PC-9 (cell line): ENCODE results near the gene HELZ2. TPM values are rescaled to one million over a fixed set of nuclear protein-coding genes. Genes with fewer than 3 reads are reported as not detected.

Experiments used
- BruUV-seq: library from RNA; stranded (reverse); fragments of 400-500 nt; replicated peaks from 2 replicates; lab custom pipeline; 2021; lab: Mats Ljungman, UMichigan
- CTCF ChIA-PET: fragments of 300-600 bp; sonication (Branson Sonifier 250); formaldehyde crosslinking; loops from one replicate; lab custom pipeline; 2022; ENCODE audit warnings: antibody characterized with exemption; lab: Charles Lee
- POLR2A ChIA-PET: fragments of 300-600 bp; sonication (Branson Sonifier 250); formaldehyde crosslinking; loops from one replicate; lab custom pipeline; 2022; ENCODE audit warnings: antibody characterized with exemption; ENCODE audit not compliant: unreplicated experiment; lab: Charles Lee
- DNase-seq, 2 experiments: peaks; one replicate each; pipeline versions ENCODE4 v3.0.0 to v3.0.0-alpha.2; 2015 to 2022; ENCODE audit warnings: mixed read lengths in 1 of 2
- H2AFZ ChIP-seq: fragments of 200-600 bp; sonication (generic); 2 replicates; pipeline ENCODE4 v1.8.1; 2017; ENCODE audit warnings: antibody characterized with exemption
- H3F3A ChIP-seq: fragments of 200-600 bp; sonication (generic); 2 replicates; pipeline ENCODE4 v1.8.1; 2017; ENCODE audit warnings: antibody characterized with exemption, mild to moderate bottlenecking, low read depth; ENCODE audit not compliant: insufficient read depth
- H3K27ac ChIP-seq: fragments of 200-600 bp; sonication (generic); 2 replicates; pipeline ENCODE4 v1.6.1; 2016; ENCODE audit warnings: mixed run types
- H3K27me3 ChIP-seq: fragments of 200-600 bp; sonication (generic); 2 replicates; pipeline ENCODE4 v1.6.1; 2016; ENCODE audit warnings: low read depth, mixed run types; ENCODE audit not compliant: insufficient read depth
- H3K36me3 ChIP-seq: fragments of 200-600 bp; sonication (generic); 2 replicates; pipeline ENCODE4 v1.6.1; 2016; ENCODE audit warnings: low read depth, mixed run types
- H3K4me1 ChIP-seq: fragments of 200-600 bp; sonication (generic); replicated peaks from 2 replicates; pipeline ENCODE4 v1.6.1; 2016; ENCODE audit warnings: mixed run types; ENCODE audit not compliant: insufficient read depth
- H3K4me2 ChIP-seq: fragments of 200-600 bp; sonication (generic); 2 replicates; pipeline ENCODE4 v1.6.1; 2017; ENCODE audit warnings: mixed run types
- H3K4me3 ChIP-seq: fragments of 200-600 bp; sonication (generic); 2 replicates; pipeline ENCODE4 v1.6.1; 2016; ENCODE audit warnings: mixed run types
- H3K79me2 ChIP-seq: fragments of 200-600 bp; sonication (generic); 2 replicates; pipeline ENCODE4 v1.6.1; 2017; ENCODE audit warnings: low read depth, mixed run types
- H3K9me2 ChIP-seq: fragments of 200-600 bp; sonication (generic); 2 replicates; pipeline ENCODE4 v1.8.1; 2017; ENCODE audit warnings: mild to moderate bottlenecking; ENCODE audit not compliant: insufficient read depth
- H3K9me3 ChIP-seq: fragments of 200-600 bp; sonication (generic); 2 replicates; pipeline ENCODE4 v1.8.1; 2016; ENCODE audit warnings: low read depth; ENCODE audit not compliant: insufficient read depth
- H4K20me1 ChIP-seq: fragments of 200-600 bp; sonication (generic); 2 replicates; pipeline ENCODE4 v1.8.1; 2017; ENCODE audit not compliant: insufficient read depth
- EZH2 ChIP-seq: fragments of 200-600 bp; sonication (generic); IDR thresholded peaks from 2 replicates; pipeline ENCODE4 v1.8.0; 2017; ENCODE audit warnings: antibody characterized with exemption, low read depth
- intact Hi-C: fragments of 100-400 bp; cut with micrococcal nuclease; formaldehyde crosslinking; loops from one replicate; pipeline ENCODE4 v1.10.0; 2022; ENCODE audit not compliant: unreplicated experiment
- total RNA-seq: library from RNA; stranded (reverse); gene quantifications from 2 replicates; pipeline ENCODE4 v1.2.3, GENCODE V29; 2021
- TF ChIP-seq, protein P1 (sequence below): fragments of 200-600 bp; sonication (generic); conservative IDR thresholded peaks from 2 replicates; pipeline ENCODE4 v1.6.1; 2017; ENCODE audit warnings: mixed run types, antibody characterized with exemption, mild to moderate bottlenecking, moderate library complexity

Gene HELZ2
- total RNA-seq, 1 experiment from 2014 or later: 33.7 TPM

DNA sequence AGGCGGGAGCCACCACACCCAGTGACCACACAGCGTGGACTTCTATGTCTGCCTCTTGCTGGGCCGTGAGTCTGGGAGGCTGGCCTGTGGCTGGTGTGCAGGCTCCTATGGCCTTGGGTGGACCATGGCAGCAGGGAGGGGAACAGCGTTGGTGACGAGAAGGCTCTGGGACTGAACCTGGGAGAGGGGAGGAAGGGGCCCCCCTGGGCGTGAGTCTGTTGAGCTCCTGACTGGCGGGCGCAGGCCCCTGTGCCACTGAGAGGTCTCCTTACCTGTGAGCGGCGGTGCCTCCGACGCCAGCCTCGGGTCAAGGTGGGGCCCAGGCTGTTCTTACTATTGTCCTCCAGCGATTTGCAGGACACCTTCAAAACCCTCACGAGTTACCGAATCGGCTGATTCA lies 12.8 kb upstream of the HELZ2 start:
- no peaks in the 10 kb centered on the region for H3K36me3 ChIP-seq
- intact Hi-C loops: loop anchor here (10.0 kb wide), 1 partner anchor 98 kb away; no protein-coding TSS in a partner anchor
- no peak overlapping the region for H3K27ac ChIP-seq
- ChIA-PET CTCF (no interaction called here), POLR2A (no interaction called here)
- no peak overlapping the region for H3K4me2 ChIP-seq
- no peak for DNase-seq
- no peak overlapping the region for H3K4me3 ChIP-seq
- no peak overlapping the region for H2AFZ ChIP-seq
- H3K9me3 ChIP-seq: no peaks in the 10 kb centered on the region
- no peaks in the 10 kb centered on the region for H3K79me2 ChIP-seq
- no peak for TF ChIP-seq EZH2
- TF ChIP-seq, protein P1, sequence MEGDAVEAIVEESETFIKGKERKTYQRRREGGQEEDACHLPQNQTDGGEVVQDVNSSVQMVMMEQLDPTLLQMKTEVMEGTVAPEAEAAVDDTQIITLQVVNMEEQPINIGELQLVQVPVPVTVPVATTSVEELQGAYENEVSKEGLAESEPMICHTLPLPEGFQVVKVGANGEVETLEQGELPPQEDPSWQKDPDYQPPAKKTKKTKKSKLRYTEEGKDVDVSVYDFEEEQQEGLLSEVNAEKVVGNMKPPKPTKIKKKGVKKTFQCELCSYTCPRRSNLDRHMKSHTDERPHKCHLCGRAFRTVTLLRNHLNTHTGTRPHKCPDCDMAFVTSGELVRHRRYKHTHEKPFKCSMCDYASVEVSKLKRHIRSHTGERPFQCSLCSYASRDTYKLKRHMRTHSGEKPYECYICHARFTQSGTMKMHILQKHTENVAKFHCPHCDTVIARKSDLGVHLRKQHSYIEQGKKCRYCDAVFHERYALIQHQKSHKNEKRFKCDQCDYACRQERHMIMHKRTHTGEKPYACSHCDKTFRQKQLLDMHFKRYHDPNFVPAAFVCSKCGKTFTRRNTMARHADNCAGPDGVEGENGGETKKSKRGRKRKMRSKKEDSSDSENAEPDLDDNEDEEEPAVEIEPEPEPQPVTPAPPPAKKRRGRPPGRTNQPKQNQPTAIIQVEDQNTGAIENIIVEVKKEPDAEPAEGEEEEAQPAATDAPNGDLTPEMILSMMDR: no peak
- no peaks in the 10 kb centered on the region for H3K9me2 ChIP-seq
- H4K20me1 ChIP-seq: no peaks in the 10 kb centered on the region; the same call in 1 of the 2 replicates
- no TSS peak for BruUV-seq
- no peaks in the 10 kb centered on the region for H3K4me1 ChIP-seq
- H3K27me3 ChIP-seq: no peaks in the 10 kb centered on the region
- peaks cover 13% of the 10 kb centered on the region; the same call in 1 of the 2 replicates for H3F3A ChIP-seq

DNA sequence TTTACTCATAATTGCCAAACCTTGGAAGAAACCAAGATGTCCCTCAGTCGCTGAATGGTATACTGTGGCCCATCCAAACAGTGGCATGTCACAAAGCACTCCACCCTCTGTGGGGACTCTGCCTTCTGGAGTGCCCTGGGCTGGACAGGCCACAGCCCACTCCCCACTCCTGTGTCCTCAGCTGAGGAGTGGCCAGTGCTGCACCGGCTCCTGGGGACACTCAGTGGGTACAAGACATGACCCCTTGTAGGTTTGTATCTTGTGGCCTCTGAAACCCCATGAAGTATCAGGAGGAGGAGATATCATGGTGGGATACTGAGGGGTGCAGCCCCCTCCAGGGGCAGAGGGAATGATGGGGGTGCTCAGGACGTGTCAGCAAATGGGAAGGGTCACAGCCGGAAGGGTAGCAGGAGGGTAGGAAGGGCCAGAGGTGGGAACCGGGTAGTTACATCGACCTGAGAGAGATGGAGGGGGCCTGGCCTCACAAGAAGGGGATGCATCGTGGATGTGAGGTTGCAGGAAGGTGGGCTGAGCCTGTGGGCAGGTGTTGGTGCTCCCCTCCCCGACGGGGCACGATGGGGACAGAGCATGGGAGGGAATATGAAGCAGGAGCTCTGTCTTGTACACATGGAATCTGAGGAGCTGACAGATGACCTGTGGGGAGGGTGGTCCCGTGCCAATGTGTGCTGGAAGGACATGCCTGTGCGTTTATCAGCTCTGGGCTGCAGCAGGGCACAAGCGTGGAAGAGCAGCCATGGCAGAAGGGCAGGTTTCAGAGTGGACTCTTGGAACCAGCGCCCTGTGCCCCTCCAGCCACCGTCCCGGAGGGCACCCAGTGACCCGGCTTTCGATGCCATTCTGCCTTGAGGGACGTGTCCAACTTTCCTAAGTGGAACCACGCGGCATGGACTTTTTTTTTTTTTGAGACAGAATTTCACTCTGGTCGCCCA lies 11.9 kb upstream of the HELZ2 start:
- Histone ChIP-seq H3K9me2 (no peaks in the 10 kb centered on the region), H3K79me2 (no peaks in the 10 kb centered on the region), H3K4me3 (no peak overlapping the region), H3K27me3 (no peaks in the 10 kb centered on the region), H3K36me3 (no peaks in the 10 kb centered on the region), H3K27ac (no peak overlapping the region), H3K4me2 (no peak overlapping the region), H2AFZ (no peak overlapping the region), H3K4me1 (peaks cover 6% of the 10 kb centered on the region), H3K9me3 (no peaks in the 10 kb centered on the region), H4K20me1 (no peaks in the 10 kb centered on the region; the same call in 1 of the 2 replicates), H3F3A (peaks cover 10% of the 10 kb centered on the region; the same call in 1 of the 2 replicates)
- no peak for DNase-seq
- TF ChIP-seq EZH2: no peak
- TF ChIP-seq, protein P1: no peak
- no TSS peak for BruUV-seq
- POLR2A ChIA-PET: no interaction called here
- CTCF ChIA-PET: no interaction called here
- intact Hi-C loops: loop anchor here (10.0 kb wide), 1 partner anchor 99 kb away; no protein-coding TSS in a partner anchor

DNA sequence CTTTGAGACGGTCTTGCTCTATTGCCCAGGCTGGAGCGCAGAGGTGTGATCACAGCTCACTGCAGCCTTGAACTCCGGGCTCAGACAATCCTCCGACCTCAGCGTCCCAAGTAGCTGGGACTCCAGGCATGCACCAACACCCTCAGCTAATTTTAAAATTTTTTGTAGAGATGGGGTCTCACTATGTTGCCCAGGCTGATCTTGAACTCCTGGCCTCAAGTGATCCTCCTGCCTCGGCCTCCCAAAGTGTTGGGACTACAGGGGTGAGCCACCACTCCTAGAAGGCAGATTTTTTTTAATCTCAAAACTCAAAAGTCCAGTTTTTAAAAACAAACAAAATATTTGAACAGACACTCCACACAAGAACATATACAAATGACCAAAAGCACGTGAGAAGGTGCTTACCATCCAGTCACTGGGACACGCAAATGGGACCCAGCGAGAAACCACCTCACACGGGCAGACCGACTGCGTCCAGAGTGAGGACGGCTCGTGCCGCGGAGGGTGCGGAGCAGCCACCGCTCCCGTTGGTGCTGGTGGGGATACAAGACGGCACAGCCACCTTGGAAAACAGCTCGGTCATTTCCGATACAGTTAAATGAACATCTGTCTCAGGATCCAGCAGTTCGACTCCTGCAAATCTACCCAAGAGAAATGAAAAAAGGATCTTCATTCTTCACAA lies 8.5 kb upstream of the HELZ2 start:
- no peak for TF ChIP-seq EZH2
- TF ChIP-seq, protein P1: no peak
- no TSS peak for BruUV-seq
- H2AFZ ChIP-seq: no peak overlapping the region
- no peaks in the 10 kb centered on the region for H4K20me1 ChIP-seq
- H3K9me3 ChIP-seq: no peaks in the 10 kb centered on the region
- H3K36me3 ChIP-seq: no peaks in the 10 kb centered on the region
- H3K9me2 ChIP-seq: no peaks in the 10 kb centered on the region
- H3K27ac ChIP-seq: no peak overlapping the region
- POLR2A ChIA-PET: no interaction called here
- no peak overlapping the region for H3K4me2 ChIP-seq
- no peak for DNase-seq
- peaks cover 7% of the 10 kb centered on the region for H3K4me1 ChIP-seq
- H3F3A ChIP-seq: no peaks in the 10 kb centered on the region
- H3K27me3 ChIP-seq: no peaks in the 10 kb centered on the region
- CTCF ChIA-PET: interaction anchor here (0.6 kb wide), 1 partner anchor 50 kb away, joined by 8 read pairs; no protein-coding TSS in a partner anchor
- intact Hi-C loops: loop anchor here (10.0 kb wide), 1 partner anchor 102 kb away; no protein-coding TSS in a partner anchor
- no peaks in the 10 kb centered on the region for H3K79me2 ChIP-seq
- no peak overlapping the region for H3K4me3 ChIP-seq
